Transverse colon (tissue), 4 donors: ENCODE measurements around the gene AARSD1. TPM values are rescaled to one million over a fixed set of nuclear protein-coding genes. Genes with fewer than 3 reads are reported as not detected.
A peak's percentile ranks its signal among the peaks of the same experiment; 100 is the strongest.
"Not testable (repeated sequence)": the region's sequence is repeated elsewhere in the genome, so short reads cannot be mapped to it uniquely, and the experiment has no call there.

Source experiments
- DNase-seq: peaks from one replicate; pipeline ENCODE4 v3.0.0-alpha.2; 2019
- H3K27ac ChIP-seq, 4 donors: fragments of 200-600 bp; sonication (generic); 2 replicates each; pipeline ENCODE4 v1.5.1; 2016 to 2018; ENCODE audit warnings: inconsistent platforms in 4 of 4
- H3K27me3 ChIP-seq: fragments of 200-600 bp; sonication (generic); 2 replicates; pipeline ENCODE4 v1.5.1; 2017; ENCODE audit warnings: inconsistent platforms
- H3K36me3 ChIP-seq, 4 donors: fragments of 200-600 bp; sonication (generic); 2 replicates each; pipeline ENCODE4 v1.5.1; 2017 to 2019; ENCODE audit warnings: inconsistent platforms in 4 of 4
- H3K4me1 ChIP-seq, 4 donors: fragments of 200-600 bp; sonication (generic); 2 replicates each; pipeline ENCODE4 v1.5.1; 2017 to 2020; ENCODE audit warnings: inconsistent platforms in 4 of 4
- H3K4me3 ChIP-seq, 4 donors: fragments of 200-600 bp; sonication (generic); 1 replicate in 1 of 4; 2 replicates in 3 of 4; pipeline versions ENCODE4 v1.5.1 to v1.6.1; 2017 to 2019; ENCODE audit warnings: inconsistent platforms in 4 of 4
- H3K9me3 ChIP-seq, 2 donors: fragments of 200-600 bp; sonication (generic); 2 replicates each; pipeline ENCODE4 v1.5.1; 2017 to 2019; ENCODE audit warnings: inconsistent platforms in 2 of 2
- CTCF ChIP-seq, 5 experiments: fragments of 200-600 bp in 3 of 5; fragments of 450-650 bp in 2 of 5; sonication (generic) in 3 of 5; IDR thresholded peaks; 1 replicate in 2 of 5; 2 replicates in 3 of 5; pipeline ENCODE4 v1.5.1; 2016 to 2017; ENCODE audit warnings: antibody characterized with exemption in 5 of 5, inconsistent platforms in 3 of 5, mild to moderate bottlenecking in 2 of 5, moderate library complexity in 1 of 5
- EP300 ChIP-seq: sonication (generic); formaldehyde crosslinking; IDR thresholded peaks from one replicate; pipeline ENCODE4 v1.6.1; 2017; ENCODE audit warnings: antibody characterized with exemption, low read depth
- POLR2A ChIP-seq: fragments of 450-650 bp; IDR thresholded peaks from one replicate; pipeline ENCODE4 v1.6.1; 2016; ENCODE audit warnings: antibody characterized with exemption, mild to moderate bottlenecking, moderate library complexity
- POLR2AphosphoS5 ChIP-seq, 3 donors: sonication (generic); formaldehyde crosslinking; IDR thresholded peaks; one replicate each; pipeline ENCODE4 v1.6.1; 2016; ENCODE audit warnings: antibody characterized with exemption in 3 of 3
- WGBS, 2 donors: methylation state at CpG; one replicate each; pipeline ENCODE4 v1.1.5; 2018; ENCODE audit warnings: low coverage in 1 of 2; 5-methylcytosine and 5-hydroxymethylcytosine counted together
- in situ Hi-C, 4 donors: fragments of 200-750 bp; cut with MboI; loops; one replicate each; pipeline versions ENCODE4 v1.15.0 to v1.15.1; 2017; ENCODE audit warnings: low sequenced_read_pairs in 3 of 4, low pct_ligation_motif_present in 1 of 4, low pct_unique_long_range_greater_than_20kb in 1 of 4
- intact Hi-C: fragments of 100-400 bp; cut with DNase I; formaldehyde crosslinking; loops from one replicate; pipeline ENCODE4 v1.15.1; 2023; ENCODE audit warnings: low total_unique reads
- total RNA-seq, 4 donors: library from RNA; depleted of rRNA; stranded (reverse); fragments of >200 nt; gene quantifications; one replicate each; pipeline ENCODE4 v1.1.0, GENCODE V29; 2016

AARSD1 gene
- total RNA-seq, 4 donors from 2014 or later, result 2.6 to 21.9 (median 9.5) TPM

GRCh38 chr17:42982266-42982665 is 18.0 kb upstream of the AARSD1 start:
- in situ Hi-C loops, result no loop called here
- Histone ChIP-seq H3K4me1 (peaks cover 14 to 37% (median 32%) of the 10 kb centered on the region in 4 donors), H3K9me3 (no peaks in the 10 kb centered on the region), H3K27ac (peak overlapping the region in 2 of 4 donors; percentile 92 to 99), H3K36me3 (peaks cover 0 to 11% (median 2%) of the 10 kb centered on the region in 4 donors), H3K27me3 (no peaks in the 10 kb centered on the region), H3K4me3 (peak overlapping the region in 1 of 4 donors; percentile 81)
- DNase-seq, result no peak
- TF ChIP-seq EP300 (no peak), POLR2AphosphoS5 (IDR thresholded peaks at IDR 0.05) (no peak), POLR2A (no peak), CTCF (IDR thresholded peaks at IDR 0.05) (no peak)
- intact Hi-C loops, result no loop called here

DNA sequence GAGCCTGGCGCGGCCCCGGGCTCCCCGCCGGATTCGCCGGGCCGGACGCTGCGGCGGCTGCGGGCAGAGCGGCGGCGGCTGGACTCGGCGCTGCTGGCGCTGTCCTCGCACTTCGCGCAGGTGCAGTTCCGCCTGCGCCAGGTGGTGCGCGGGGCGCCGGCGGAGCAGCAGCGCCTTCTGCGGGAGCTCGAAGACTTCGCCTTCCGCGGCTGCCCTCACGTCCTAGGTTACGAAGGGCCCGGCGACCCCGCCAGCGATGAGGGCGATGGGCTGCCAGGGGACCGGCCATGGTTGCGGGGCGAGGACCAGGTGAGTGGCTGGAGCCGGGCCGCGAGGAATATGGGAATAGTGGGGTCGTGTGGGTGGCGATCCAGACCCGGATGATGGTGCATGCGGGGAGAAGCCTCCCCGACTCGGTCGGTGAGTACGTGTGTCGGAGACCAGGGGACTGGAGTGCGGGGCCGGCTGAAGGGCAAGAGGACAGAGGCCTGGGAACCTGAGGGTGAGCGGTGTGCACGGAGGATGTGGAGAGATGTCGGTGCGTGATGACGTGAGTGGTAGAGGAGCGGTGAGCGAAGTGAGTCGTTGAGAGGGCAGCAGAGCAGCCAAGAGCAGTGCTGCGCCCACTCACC is 16.6 kb upstream of the AARSD1 start:
- intact Hi-C loops, result no loop called here

DNA sequence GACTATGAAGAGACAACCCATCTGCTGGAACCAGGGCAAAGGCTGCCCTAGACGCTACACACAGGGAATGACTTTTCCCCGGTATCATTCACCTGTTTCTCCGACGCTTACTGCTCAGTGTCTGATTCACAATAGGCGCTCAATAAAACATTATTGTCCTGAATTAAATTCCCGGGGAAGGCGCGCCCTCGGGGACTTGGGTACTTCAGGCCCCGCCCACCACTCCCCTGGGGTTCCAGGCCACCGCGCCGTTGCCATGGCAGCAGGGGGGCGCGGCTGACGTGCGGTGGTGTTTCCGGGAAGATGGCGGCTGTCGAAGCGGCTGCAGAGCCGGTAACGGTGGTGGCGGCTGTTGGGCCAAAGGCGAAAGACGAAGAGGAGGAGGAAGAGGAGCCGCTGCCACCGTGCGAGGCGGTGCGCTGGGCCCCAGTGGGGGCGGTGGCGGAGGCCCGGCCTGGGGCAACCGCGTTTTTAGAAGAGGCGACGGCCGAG is 16.1 kb upstream of the AARSD1 start, which contains the start of gene RUNDC1:
Gene RUNDC1, plus strand, starts transcription at position 292 of the 492 bp plus-strand sequence. Its CDS starts 12 bp downstream, at position 304.
- in situ Hi-C loops (no loop called here), intact Hi-C loops (no loop called here)
- DNase-seq, result peak; percentile 99
- Histone ChIP-seq H3K4me3 (peak within 1 kb of the TSS; percentile 45 to 98 (median 81)), H3K36me3 (no peaks in the 10 kb centered on the region), H3K4me1 (peaks cover 14 to 43% (median 35%) of the 10 kb centered on the region in 4 donors), H3K27ac (peak within 1 kb of the TSS; percentile 92 to 99 (median 94)), H3K27me3 (no peaks in the 10 kb centered on the region), H3K9me3 (no peaks in the 10 kb centered on the region)
- 0 to 4% methylated on average over 5 to 17 of the region's 39 CpGs for WGBS, 2 donors
- no peak for TF ChIP-seq CTCF (IDR thresholded peaks at IDR 0.05)
- peak; percentile 59 for TF ChIP-seq POLR2A
- TF ChIP-seq EP300, result no peak
- peak; percentile 84 to 91 (median 86) for TF ChIP-seq POLR2AphosphoS5 (IDR thresholded peaks at IDR 0.05)

More for the DNA sequence above, 16.6 kb upstream of the AARSD1 start:
- no peaks in the 10 kb centered on the region for H3K9me3 ChIP-seq
- H3K27me3 ChIP-seq, result no peaks in the 10 kb centered on the region
- peak; percentile 71 for DNase-seq
- H3K27ac ChIP-seq, result peak overlapping the region; percentile 92 to 99 (median 94)
- peak overlapping the region; percentile 45 to 98 (median 81) for H3K4me3 ChIP-seq
- peaks cover 14 to 43% (median 35%) of the 10 kb centered on the region in 4 donors for H3K4me1 ChIP-seq
- in situ Hi-C loops, result no loop called here
- peaks cover 0 to 2% (median 0%) of the 10 kb centered on the region in 4 donors for H3K36me3 ChIP-seq
- WGBS, 2 donors, result 1% methylated on average over 43 of the region's 67 CpGs; no CpG with 5 or more reads in 1 of the 2 donors
- peak; percentile 44 for TF ChIP-seq POLR2A
- peak in 2 of 3 donors; percentile 53 to 62 for TF ChIP-seq POLR2AphosphoS5 (IDR thresholded peaks at IDR 0.05)
- TF ChIP-seq CTCF (IDR thresholded peaks at IDR 0.05), result peak in 2 of 5 experiments; percentile 25 to 60
- TF ChIP-seq EP300, result no peak

DNA sequence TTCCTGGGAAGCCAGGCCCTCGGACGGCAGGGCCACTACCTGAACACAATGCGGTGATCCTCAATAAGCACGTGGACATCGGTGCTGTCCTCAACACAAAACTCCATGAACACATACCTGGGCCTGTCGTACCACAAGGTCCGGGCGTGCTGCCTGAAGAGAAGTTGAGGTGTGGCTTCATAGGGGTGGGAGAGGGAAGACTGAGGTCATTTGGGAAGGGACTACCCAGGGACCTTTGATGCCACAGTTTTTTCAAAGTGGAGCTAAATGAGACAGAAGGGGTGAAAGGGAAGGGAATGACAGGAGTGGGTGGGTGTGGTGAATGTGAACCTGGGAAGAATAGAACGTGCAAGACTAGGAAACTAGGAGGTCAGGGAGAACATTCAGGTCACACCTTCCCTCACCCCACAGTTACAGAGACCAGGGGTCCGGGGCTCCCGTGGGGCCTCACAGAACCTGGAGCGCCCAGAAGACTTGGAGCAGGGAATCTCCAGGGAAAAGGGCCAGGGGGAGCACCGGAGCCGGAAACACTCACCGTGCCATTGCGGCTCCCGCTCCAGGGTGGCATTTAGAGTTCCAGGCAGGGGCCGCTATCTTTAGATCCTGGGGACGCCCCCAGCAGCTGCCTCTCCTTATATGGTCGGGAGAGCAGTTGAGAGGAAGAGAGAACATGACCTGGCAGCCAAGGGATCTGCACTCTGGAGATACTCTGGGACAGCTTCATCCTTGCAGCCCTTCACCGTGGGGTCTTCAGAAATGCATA is 15.4 kb upstream of the AARSD1 start, which contains the start of gene PTGES3L:
Gene PTGES3L, minus strand, starts transcription at position 570 of the 763 bp plus-strand sequence. Its CDS starts 27 bp downstream, at position 543.
- WGBS, 2 donors, result 0 to 26% methylated on average over 2 to 21 of the region's 21 CpGs
- no peaks in the 10 kb centered on the region for H3K9me3 ChIP-seq
- TF ChIP-seq POLR2AphosphoS5 (IDR thresholded peaks at IDR 0.05) (no peak), POLR2A (no peak), CTCF (IDR thresholded peaks at IDR 0.05) (no peak), EP300 (no peak)
- H3K4me3 ChIP-seq, result peak within 1 kb of the TSS; percentile 45 to 98 (median 81)
- no peaks in the 10 kb centered on the region for H3K36me3 ChIP-seq
- peaks cover 14 to 43% (median 35%) of the 10 kb centered on the region in 4 donors for H3K4me1 ChIP-seq
- in situ Hi-C loops, result no loop called here
- H3K27ac ChIP-seq, result peak within 1 kb of the TSS; percentile 92 to 99 (median 94)
- intact Hi-C loops, result no loop called here
- H3K27me3 ChIP-seq, result no peaks in the 10 kb centered on the region
- DNase-seq, result peak; percentile 63

DNA sequence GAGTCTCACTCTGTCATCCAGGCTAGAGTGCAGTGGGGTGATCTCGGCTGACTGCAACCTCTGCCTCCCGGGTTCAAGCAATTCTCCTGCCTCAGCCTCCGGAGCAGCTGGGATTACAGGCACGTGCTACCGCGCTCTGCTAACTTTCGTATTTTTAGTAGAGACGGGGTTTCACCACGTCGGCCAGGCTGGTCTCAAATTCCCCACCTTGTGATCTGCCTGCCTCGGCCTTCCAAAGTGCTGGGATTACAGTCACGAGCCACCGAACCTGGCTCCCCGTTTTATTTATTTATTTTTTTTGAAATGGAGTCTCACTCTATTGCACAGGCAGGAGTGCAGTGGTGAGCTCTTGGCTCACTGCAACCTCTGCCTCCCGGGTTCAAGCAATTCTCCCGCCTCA is 11.4 kb upstream of the AARSD1 start:
- WGBS, 2 donors, result 91 to 92% methylated on average over 9 to 16 of the region's 16 CpGs
- not testable (repeated sequence) for H3K27me3 ChIP-seq

More for the DNA sequence above, 11.4 kb upstream of the AARSD1 start:
- intact Hi-C loops, H3K36me3 ChIP-seq, in situ Hi-C loops, H3K27ac ChIP-seq, DNase-seq, H3K4me3 ChIP-seq, H3K9me3 ChIP-seq: not testable (repeated sequence)
- H3K4me1 ChIP-seq, result peaks cover 9 to 21% (median 16%) of the 10 kb centered on the region in 4 donors
